ENCODE data around the gene LEP.
"Not testable (repeated sequence)": the region's sequence is repeated elsewhere in the genome, so short reads cannot be mapped to it uniquely, and the experiment has no call there.

Gene LEP

DNA sequence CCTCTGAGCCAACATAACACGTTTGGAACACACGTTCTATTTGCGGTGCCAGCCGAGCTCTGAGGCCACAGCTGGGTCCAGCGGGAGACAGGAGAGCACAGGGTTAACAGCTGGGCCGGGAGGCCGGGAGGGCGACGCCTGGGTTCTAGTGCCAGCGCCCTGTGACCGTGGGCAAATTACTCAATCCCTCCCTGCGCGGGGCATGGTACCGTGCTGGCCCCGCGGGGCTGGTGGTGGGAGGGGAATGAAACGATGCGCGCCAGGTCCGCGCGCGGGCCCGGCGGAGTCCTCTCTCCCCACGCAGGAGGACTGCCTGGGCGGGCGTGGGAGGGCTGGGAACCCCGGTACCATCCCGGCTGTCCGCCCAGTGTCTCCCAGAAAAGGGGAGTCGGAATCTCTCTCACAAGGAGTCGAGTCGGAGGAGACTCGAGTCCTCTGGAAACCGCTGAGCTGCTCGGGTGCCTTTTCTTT is 30.4 kb downstream of the LEP start:
- no peak for DNase-seq (ENCODE audit: low read depth in 1 of 2, low spot score in 1 of 2)

DNA sequence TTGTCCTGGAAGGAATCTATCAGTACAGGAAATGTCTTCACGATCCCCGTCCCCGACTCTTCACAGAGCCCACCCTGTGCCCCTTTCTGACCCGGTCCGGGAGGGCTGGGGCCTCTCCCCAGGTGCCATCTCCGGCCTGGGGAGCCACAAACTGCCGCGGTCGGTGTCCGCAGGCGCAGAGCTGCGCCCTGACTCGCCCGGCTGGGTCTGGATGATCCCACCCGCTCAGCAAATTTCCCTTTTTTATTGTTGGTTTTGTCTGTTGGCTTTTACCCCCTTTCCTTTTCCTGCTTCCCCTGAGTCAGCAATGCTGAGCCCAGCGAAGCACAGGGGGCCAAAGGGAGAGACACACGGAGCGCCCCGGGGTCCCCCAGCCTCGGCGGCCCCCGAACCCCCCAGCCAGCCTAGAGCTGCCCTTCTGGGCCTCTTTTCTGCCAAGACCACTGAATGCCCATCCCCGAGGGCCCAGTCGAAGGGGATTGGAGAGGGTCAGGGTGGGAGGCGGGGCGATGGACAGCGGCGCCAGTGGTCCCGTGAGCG is 30.9 kb downstream of the LEP start:
- DNase-seq (ENCODE audit: low read depth in 1 of 2, low spot score in 1 of 2) = no peak

DNA sequence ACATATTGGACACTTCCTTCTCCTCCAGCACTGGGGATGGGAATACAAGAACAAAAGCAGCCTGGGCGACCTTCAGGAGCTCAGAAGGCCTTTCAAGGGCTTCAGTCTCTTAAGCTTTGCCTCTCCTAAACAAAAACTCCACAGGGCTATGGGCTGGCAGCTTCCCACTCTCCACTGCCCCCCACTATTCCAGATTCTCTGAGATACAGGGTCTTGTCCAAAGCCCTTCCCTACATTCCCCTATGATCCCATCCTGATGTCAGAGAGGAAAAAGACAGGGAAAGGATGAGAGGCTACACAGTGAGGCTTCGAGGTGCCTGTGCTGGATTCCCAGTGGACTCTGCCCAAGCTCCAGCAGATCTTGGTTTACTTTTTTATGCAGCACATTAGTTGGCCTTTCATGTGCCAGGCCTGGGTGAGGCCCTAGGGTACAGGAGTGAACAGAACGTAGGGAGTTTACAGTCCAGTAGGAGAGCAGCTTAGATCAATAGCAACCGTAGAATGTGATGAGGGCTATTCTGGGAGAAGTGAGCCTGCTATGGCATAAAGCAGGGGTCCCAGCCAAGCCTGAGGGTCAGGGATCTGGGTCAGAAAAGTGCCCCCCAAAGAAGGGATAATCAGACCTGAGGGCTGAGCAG is 33.3 kb downstream of the LEP start:
- DNase-seq (ENCODE audit: low read depth in 1 of 2, low spot score in 1 of 2) = no peak

DNA sequence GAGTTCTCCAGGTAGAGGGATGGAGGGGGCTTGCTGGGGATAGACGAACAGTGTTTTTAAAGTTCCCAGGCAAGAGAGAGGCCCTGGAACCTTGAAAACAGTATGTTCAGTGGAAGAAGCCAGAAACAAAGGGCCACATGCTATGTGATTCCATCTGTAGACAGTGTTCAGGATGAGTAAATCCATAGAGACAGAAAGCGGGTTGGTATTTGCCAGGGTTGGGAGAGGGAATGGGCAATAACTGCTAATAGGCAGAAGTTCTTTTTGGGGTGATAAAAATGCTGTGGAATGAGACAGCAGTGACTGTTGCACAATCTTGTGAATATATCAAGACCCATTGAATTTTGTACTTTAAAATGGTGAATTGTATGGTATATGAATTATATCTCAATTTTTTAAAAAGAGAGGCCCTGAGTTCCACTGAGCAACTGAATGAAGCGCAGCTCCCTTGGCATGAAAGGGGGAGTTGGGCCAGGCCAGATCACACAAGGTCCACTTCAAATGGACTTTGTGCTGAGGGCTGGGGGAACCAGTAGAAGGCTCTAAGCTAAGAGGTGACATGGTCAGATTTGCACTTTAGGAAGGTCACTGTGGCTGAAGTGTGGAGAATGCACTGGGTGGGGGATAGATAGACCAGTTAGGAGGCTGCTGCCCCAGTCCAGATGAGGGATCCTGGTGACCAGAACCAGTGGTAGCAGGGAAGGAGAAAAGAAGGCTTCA is 34.0 kb downstream of the LEP start:
- DNase-seq (ENCODE audit: low read depth in 1 of 2, low spot score in 1 of 2) = no peak

DNA sequence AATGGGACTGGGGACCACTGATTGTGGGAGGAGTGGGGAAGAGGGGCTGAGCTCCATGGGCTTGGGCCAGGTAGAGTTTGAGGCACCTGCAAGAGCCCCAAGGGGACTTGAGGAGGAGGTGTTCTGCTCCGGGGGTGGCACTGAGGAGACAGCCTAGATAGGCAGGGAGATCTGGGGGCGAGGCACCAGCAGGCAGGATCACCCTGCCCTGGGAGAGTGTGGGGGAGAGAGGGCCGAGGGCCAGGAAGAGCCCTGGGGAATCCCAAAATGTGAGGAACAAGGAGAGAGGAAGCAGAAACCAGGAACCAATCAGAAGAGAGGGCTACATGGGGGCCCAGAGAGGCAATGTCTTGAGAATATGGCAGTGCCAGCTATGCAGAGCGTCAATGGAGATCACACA is 34.6 kb downstream of the LEP start:
- DNase-seq (ENCODE audit: low read depth in 1 of 2, low spot score in 1 of 2) = no peak

DNA sequence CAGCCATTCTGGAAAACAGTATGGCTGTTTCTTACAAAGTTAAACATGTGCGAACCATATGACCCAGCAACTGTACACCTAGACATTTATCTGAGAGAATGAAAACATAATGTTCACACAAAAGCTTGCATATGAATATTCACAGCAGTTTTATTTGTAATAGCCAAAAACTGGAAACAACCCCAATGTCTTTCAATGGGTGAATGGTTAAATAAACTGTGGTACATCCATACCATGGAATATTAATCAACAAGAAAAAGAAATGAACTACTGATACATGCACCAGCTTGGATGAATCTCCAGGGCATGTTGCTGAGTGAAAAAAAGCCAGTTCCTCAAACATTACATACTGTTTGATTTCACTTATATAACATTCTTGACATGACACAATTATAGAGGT is 37.3 kb downstream of the LEP start:
- no peak for DNase-seq (ENCODE audit: low read depth in 1 of 2, low spot score in 1 of 2)

DNA sequence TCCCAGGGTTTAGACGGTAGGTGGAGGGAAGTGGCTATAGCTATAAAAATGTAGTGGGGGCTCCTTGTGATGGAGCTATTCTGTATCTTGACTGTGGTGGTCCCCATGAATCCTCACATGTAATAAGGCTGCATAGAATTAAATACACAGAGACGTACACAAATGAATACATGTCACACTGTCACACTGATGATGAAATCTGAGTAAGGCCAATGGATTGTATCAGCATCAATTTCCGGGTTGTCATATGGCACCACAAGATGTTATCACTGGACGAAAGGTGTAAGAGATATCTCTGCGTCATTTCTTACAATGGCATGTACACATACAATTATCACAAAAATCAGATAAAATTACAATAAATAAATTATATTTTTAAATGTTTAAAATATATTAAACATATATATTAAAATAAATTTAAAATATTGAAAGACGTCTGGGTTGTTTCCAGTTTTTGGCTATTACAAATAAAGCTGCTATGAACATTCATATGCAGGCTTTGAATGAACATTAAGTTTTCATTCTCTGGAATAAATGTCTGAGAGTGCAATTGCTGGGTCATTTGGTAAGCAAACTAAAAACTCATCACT is 38.1 kb downstream of the LEP start:
- DNase-seq (ENCODE audit: low read depth in 1 of 2, low spot score in 1 of 2) = no peak

DNA sequence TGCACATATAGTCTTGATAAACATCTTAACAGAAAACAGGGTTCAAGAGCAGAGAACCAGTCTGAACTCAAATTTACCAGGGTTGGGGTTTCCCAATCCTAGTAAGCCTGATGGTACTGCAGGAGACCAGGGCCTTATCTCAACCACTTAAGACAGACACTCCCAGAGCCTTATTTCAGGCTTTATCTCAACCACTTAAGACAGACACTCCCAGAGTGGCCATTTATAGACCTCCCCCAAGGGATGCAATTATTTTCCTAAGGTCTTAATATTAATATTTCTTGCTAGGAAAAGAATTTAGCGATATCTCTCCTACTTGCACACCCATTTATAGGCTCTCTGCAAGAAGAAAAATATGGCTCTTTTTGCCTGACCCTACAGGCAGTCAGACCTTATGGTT is 39.4 kb downstream of the LEP start:
- not testable (repeated sequence) for DNase-seq (ENCODE audit: low read depth in 1 of 2, low spot score in 1 of 2)

DNA sequence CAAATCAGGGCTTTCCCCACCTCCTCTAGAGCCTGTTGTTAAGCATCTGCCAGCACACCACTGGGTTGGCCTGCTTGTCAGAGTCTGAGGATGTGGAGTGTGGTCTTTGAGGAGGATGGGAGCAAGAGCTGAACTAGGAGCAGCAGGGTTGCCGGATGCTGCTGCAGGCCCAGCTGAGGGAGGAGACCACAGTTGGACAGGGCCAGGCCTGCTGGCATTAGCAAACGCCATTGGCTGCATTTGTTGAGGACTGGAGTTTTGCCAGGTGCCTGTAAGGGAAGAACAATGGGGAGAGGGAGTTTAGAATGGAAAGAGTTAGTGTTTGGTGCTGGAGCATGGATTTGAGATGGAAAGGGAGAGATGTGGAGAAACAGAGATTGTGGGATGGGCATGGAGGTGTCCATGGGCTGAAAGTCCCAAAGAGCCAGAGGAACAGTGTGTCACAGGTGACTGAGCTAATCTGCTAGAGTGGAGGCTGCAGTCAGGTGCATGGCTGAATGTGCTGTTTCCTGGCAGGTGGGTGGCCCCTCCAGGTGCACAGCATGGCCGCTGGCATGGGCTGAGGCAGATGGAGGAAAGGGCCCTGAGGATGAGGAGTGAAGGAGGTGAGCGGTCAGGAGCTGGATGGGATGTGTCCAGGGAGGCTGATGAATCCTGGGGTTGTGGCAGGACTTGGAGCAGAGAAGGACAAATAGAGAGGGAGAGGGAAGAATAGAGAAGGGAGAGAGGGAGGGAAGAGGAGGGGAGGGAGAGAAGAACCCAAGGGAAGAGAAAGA is 40.7 kb downstream of the LEP start:
- no peak for DNase-seq (ENCODE audit: low read depth in 1 of 2, low spot score in 1 of 2)

DNA sequence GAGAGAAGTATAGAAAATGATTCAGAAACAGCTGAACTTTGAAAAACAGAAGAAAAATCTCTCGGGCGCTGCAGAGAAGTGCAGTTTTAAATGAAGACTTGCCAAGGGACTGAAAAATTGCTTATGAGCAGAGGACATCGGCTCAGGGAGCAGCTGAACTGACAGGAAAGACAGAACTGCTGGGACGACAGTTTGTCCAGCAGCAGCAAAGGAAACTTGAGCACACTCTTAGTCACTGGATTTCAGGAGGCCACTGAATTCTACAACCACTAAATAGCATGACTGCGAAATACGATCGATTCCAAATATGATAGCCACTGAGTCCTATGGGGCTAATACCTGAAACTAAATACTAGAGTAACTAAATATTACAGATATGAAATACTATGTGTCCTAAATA is 43.0 kb downstream of the LEP start:
- DNase-seq (ENCODE audit: low read depth in 1 of 2, low spot score in 1 of 2) = no peak

DNA sequence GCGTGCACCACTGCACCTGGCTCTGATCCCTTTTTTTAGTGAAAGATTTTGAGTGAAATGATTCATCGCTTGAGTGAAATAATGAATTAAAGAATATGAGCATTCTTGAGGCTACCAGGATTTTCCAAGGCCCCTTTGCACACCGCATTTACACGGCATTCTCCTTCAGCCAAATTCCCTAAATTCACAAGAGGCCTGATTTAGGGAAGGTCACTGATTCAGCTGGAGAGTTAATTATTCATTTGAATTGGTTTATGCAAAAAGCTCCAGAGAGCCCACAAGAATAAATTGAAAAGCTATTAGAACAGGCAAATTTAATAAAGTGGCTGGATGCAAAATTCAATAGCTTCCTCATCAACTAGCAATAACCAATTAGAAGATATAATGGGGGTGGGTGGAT is 46.5 kb downstream of the LEP start:
- DNase-seq (ENCODE audit: low read depth in 1 of 2, low spot score in 1 of 2) = no peak

DNA sequence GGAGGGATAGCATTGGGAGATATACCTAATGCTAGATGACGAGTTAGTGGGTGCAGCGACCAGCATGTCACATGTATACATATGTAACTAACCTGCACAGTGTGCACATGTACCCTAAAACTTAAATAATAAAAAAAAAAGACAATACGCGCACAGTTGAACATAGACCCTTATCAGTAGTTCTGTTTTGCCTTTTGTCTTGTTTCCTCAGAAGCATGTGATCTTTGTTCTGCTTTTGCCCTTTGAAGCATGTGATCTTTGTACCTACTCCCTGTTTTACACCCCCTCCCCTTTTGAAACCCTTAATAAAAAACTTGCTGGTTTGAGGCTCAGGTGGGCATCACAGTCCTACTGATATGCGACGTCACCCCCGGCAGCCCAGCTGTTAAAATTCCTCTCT is 56.9 kb downstream of the LEP start:
- DNase-seq (ENCODE audit: low read depth in 1 of 2, low spot score in 1 of 2) = not testable (repeated sequence)

DNA sequence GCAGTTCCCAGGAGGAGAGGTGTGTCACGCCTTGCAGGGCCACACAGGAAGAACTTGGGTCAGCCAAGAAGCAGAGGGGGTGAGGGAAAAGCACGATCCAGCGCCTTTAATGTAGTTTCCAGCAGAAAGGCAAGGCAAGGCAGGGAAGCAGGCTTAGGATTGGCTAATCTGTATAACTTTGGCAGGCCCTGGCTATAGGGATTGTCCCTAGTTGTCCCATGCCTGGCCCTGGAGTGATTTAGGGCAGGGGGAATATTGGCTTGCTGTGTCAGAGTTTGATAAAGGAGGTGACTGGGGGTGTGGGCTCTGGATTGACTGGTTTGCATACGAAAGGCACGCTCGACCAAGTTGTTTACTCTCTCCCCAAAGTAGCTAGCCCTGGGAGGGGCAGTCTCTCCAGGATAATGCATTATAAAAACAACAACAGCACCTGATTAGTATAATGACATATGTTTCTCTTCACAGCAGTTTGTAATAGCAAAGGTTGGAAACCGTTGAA is 58.1 kb downstream of the LEP start:
- no peak for DNase-seq (ENCODE audit: low read depth in 1 of 2, low spot score in 1 of 2)

DNA sequence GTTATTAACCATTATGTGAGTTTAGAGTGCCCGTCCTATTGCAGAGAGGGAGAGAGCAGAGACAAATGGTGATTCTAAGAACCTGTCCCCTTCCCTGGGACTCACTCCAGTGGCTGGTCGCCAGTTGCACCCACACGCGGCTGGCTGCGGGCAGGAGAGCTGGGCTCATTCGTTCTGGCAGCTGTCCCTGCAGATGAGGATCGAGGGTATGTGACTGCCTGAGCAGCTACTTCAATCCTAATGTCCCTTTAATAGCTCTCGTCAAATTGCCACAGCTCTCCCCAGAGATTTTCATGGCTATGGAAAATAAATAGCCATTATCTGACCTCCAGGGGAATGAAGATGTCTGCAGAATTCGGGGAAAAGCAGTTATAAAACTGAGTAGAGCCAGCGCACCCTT is 61.1 kb downstream of the LEP start:
- DNase-seq (ENCODE audit: low read depth in 1 of 2, low spot score in 1 of 2) = no peak

DNA sequence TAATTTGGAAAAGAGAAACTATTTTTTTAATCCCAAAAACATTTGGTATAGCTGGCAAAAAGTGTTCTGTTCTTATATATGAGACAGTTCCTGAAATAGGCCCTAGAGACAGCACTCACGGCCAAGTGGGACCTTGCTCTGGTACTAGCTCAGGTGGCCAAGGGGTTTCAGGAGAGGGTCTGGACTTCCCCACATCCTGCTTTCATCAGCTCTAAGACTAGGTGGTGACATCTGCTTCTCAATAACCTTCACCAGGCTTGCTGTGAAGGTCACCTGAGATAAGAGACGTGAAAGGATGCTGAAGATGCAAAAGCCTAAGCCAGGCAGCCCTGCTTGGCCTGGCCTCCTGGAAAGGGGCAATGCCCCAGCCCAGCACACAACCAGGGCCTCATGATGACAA is 62.1 kb downstream of the LEP start:
- DNase-seq (ENCODE audit: low read depth in 1 of 2, low spot score in 1 of 2) = no peak

DNA sequence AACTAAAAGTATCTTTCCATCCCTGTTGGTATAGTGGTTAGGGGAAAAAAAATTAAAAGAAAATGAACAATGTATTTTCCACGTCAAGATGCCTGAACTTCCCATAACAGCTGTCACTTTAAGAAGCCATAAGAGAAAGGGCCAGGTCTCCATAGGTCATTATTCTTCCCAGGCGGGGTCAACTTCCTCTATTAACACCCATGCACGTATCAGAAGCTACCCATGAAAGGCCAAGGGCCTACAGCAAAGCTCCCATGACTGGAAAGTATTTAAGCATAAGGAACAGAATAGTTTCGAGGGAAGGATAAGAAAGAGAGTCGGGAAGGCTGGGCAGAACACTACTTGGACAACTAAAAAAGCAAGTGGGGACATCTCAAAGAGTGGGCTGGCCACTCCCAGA is 62.6 kb downstream of the LEP start:
- DNase-seq (ENCODE audit: low read depth in 1 of 2, low spot score in 1 of 2) = no peak

DNA sequence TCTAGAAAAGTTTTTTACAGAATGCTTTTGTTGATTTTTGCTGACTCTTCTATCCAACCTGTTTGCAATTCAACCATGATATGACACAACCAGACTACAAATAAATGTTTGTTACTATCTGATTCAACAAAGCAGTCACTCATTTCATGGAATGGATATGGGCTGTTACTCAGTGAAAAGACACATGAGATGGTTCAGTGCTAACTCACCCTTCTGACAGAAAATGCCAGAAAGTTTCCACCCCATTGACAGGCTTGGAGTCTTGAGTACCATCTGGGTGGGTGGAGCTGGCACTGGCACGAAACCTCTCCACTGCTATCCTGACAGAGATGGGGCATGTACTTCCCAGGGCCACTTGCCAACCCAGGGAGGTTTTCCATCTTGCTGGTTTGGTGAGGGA is 63.1 kb downstream of the LEP start:
- no peak for DNase-seq (ENCODE audit: low read depth in 1 of 2, low spot score in 1 of 2)

DNA sequence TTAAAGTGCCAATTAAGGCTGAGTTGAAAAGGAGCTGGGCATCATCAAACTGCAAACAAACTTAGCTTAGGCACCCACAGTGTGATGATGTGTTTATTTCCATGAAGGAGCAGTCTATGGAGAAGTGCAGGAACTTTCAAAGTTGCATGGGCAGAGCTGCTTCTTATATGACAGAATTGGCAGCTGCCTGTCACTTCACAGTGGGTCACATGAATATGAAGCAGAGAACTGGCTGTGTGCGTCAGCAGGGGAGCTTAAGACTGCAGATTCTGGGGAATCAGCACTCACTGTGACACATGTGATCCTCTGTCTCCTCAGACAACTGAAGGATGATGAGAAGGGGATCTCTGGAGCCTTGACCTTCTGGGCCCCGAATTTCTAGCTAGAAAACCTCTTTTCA is 66.0 kb downstream of the LEP start:
- DNase-seq (ENCODE audit: low read depth in 1 of 2, low spot score in 1 of 2) = no peak

All from activated CD4-positive, alpha-beta T cell treated with anti-CD3 and anti-CD28 coated beads, Interleukin-2, amount 50 U/mL, for 24 hours (primary cell).